ENCODE data around the gene AK3. TPM values are rescaled to one million over a fixed set of nuclear protein-coding genes. Genes with fewer than 3 reads are reported as not detected.
"Not testable (repeated sequence)": the region's sequence is repeated elsewhere in the genome, so short reads cannot be mapped to it uniquely, and the experiment has no call there.

Gene AK3
- total RNA-seq, 1 experiment from 2014 or later: 79.2 TPM

GRCh38 chr9:4756420-4756819 is 15.4 kb upstream of the AK3 start:
- TF ChIP-seq EZH2 (IDR thresholded peaks at IDR 0.05; ENCODE audit: low read length, unreplicated experiment) (no peak), EZH2phosphoT487 (IDR thresholded peaks at IDR 0.05; ENCODE audit: borderline replicate concordance, low read length) (no peak), CTCF (conservative IDR thresholded peaks at IDR 0.05; ENCODE audit: low read depth, low read length) (no peak)
- no peaks in the 10 kb centered on the region; the same call in 1 of the 2 replicates for H3K36me3 ChIP-seq (ENCODE audit: low read depth, low read length)
- H3K9me3 ChIP-seq (ENCODE audit: low read length): no peaks in the 10 kb centered on the region
- H3K4me3 ChIP-seq (ENCODE audit: low read length): no peak overlapping the region
- no peaks in the 10 kb centered on the region for H3K27me3 ChIP-seq (ENCODE audit: low read length)
- H3F3A ChIP-seq (ENCODE audit: low read length, unreplicated experiment): no peaks in the 10 kb centered on the region
- no TSS peak for BruUV-seq (replicated peaks)
- no peaks in the 10 kb centered on the region; the same call in 1 of the 2 replicates for H3K4me1 ChIP-seq (ENCODE audit: insufficient read depth, low read length)
- no peak overlapping the region for H3K9ac ChIP-seq (ENCODE audit: low read length)
- H4K20me1 ChIP-seq (ENCODE audit: low read length): no peaks in the 10 kb centered on the region
- no peak overlapping the region for H3K4me2 ChIP-seq (ENCODE audit: low read length)
- no peaks in the 10 kb centered on the region for H3K79me2 ChIP-seq (ENCODE audit: low read length)
- DNase-seq (no peak), ATAC-seq (no peak)
- CTCF ChIA-PET: no interaction called here
- no peak overlapping the region for H2AFZ ChIP-seq (ENCODE audit: low read length)
- POLR2A ChIA-PET (ENCODE audit: unreplicated experiment): no interaction called here
- H3K9me2 ChIP-seq (replicated peaks; ENCODE audit: low read length): no peaks in the 10 kb centered on the region
- intact Hi-C loops (cut with micrococcal nuclease): loop anchor here (10.0 kb wide), 1 partner anchor 838 kb away; no protein-coding TSS in a partner anchor
- H3K27ac ChIP-seq (ENCODE audit: low read length): no peak overlapping the region

GRCh38 chr9:4755026-4755609 is 14.1 kb upstream of the AK3 start:
- Histone ChIP-seq H3K9me2 (replicated peaks; ENCODE audit: low read length) (no peaks in the 10 kb centered on the region), H2AFZ (ENCODE audit: low read length) (no peak overlapping the region), H3K9ac (ENCODE audit: low read length) (no peak overlapping the region), H4K20me1 (ENCODE audit: low read length) (no peaks in the 10 kb centered on the region), H3K4me1 (ENCODE audit: insufficient read depth, low read length) (no peaks in the 10 kb centered on the region; the same call in 1 of the 2 replicates), H3K27me3 (ENCODE audit: low read length) (no peaks in the 10 kb centered on the region), H3K4me2 (ENCODE audit: low read length) (no peak overlapping the region), H3F3A (ENCODE audit: low read length, unreplicated experiment) (no peaks in the 10 kb centered on the region), H3K27ac (ENCODE audit: low read length) (no peak overlapping the region), H3K9me3 (ENCODE audit: low read length) (no peaks in the 10 kb centered on the region), H3K4me3 (ENCODE audit: low read length) (no peak overlapping the region), H3K36me3 (ENCODE audit: low read depth, low read length) (no peaks in the 10 kb centered on the region; the same call in 1 of the 2 replicates), H3K79me2 (ENCODE audit: low read length) (no peaks in the 10 kb centered on the region)
- intact Hi-C loops (cut with micrococcal nuclease): loop anchor here (10.0 kb wide), 1 partner anchor 840 kb away; no protein-coding TSS in a partner anchor
- POLR2A ChIA-PET (ENCODE audit: unreplicated experiment): no interaction called here
- DNase-seq (no peak), ATAC-seq (no peak)
- TF ChIP-seq EZH2phosphoT487 (IDR thresholded peaks at IDR 0.05; ENCODE audit: borderline replicate concordance, low read length) (no peak), EZH2 (IDR thresholded peaks at IDR 0.05; ENCODE audit: low read length, unreplicated experiment) (no peak), CTCF (conservative IDR thresholded peaks at IDR 0.05; ENCODE audit: low read depth, low read length) (no peak)
- CTCF ChIA-PET: interaction anchor here (0.6 kb wide), 1 partner anchor 1358 kb away, joined by 3 read pairs; no protein-coding TSS in a partner anchor
- BruUV-seq (replicated peaks): no TSS peak

GRCh38 chr9:4754530-4754929 is 13.5 kb upstream of the AK3 start:
- H3K79me2 ChIP-seq (ENCODE audit: low read length); H3K27me3 ChIP-seq (ENCODE audit: low read length); H3K27ac ChIP-seq (ENCODE audit: low read length); H3K4me3 ChIP-seq (ENCODE audit: low read length); DNase-seq; H4K20me1 ChIP-seq (ENCODE audit: low read length); H3F3A ChIP-seq (ENCODE audit: low read length, unreplicated experiment); H3K9ac ChIP-seq (ENCODE audit: low read length); BruUV-seq (replicated peaks); CTCF ChIA-PET; POLR2A ChIA-PET (ENCODE audit: unreplicated experiment); ATAC-seq; H3K4me1 ChIP-seq (ENCODE audit: insufficient read depth, low read length); H2AFZ ChIP-seq (ENCODE audit: low read length); H3K9me3 ChIP-seq (ENCODE audit: low read length); H3K9me2 ChIP-seq (replicated peaks; ENCODE audit: low read length); H3K36me3 ChIP-seq (ENCODE audit: low read depth, low read length); H3K4me2 ChIP-seq (ENCODE audit: low read length): not testable (repeated sequence)
- intact Hi-C loops (cut with micrococcal nuclease): loop anchor here (10.0 kb wide), 1 partner anchor 840 kb away; no protein-coding TSS in a partner anchor
